ENCODE measurements around the gene ABLIM2.

DNA sequence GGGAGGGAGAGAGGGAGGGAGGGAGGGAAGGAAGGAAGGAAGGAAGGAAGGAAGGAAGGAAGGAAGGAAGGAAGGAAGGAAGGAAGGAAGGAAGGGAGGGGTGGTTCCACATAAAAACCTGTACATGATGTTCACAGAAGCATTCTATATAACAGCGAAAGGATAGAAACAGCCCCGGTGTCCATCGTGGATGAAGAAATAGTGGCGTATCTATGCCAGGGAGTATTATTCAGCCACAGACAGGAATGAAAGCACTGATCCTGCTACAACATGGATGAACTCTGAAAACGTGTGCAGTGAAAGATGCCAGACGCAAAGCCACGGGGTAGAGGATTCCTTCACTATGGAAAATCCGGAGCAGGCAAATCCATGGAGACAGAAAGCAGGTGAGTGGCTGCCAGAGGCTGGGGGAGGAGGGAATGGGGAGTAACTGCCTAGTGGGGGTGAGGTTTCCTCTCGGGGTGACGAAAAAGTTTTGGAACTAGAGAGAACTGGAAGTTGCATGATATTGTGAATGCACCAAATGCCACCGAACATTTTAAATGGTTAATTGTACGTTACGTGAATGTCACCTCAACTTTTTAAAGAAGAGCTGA lies 92.2 kb downstream of the ABLIM2 start:
- TF ChIP-seq, protein P1, sequence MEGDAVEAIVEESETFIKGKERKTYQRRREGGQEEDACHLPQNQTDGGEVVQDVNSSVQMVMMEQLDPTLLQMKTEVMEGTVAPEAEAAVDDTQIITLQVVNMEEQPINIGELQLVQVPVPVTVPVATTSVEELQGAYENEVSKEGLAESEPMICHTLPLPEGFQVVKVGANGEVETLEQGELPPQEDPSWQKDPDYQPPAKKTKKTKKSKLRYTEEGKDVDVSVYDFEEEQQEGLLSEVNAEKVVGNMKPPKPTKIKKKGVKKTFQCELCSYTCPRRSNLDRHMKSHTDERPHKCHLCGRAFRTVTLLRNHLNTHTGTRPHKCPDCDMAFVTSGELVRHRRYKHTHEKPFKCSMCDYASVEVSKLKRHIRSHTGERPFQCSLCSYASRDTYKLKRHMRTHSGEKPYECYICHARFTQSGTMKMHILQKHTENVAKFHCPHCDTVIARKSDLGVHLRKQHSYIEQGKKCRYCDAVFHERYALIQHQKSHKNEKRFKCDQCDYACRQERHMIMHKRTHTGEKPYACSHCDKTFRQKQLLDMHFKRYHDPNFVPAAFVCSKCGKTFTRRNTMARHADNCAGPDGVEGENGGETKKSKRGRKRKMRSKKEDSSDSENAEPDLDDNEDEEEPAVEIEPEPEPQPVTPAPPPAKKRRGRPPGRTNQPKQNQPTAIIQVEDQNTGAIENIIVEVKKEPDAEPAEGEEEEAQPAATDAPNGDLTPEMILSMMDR (IDR thresholded peaks at IDR 0.05) = no peak
- no peak for TF ChIP-seq POLR2A (IDR thresholded peaks at IDR 0.05)

Data from body of pancreas (tissue), 4 donors.